HepG2 (cell line): Measurements from ENCODE around the gene SMTNL1. TPM values are rescaled to one million over a fixed set of nuclear protein-coding genes. Genes with fewer than 3 reads are reported as not detected.
A peak's percentile ranks its signal among the peaks of the same experiment; 100 is the strongest.

Experiments
- ARID2 ChIP-seq: sonication (generic); formaldehyde crosslinking; IDR thresholded peaks from 2 replicates; pipeline ENCODE4 v1.8.1; 2022; ENCODE audit warnings: mild to moderate bottlenecking, missing genetic modification reagents, borderline replicate concordance
- ELF1 ChIP-seq: sonication (generic); formaldehyde crosslinking; IDR thresholded peaks from 2 replicates; pipeline ENCODE4 v1.4.0; 2020; ENCODE audit warnings: missing genetic modification reagents
- ETV5 ChIP-seq: IDR thresholded peaks from 2 replicates; pipeline ENCODE4 v1.6.1; 2018; ENCODE audit warnings: missing biosample characterization, missing genetic modification reagents, inconsistent platforms, borderline replicate concordance
- GATAD2A ChIP-seq: IDR thresholded peaks from 2 replicates; pipeline ENCODE4 v1.6.1; 2016
- HDAC1 ChIP-seq: sonication (generic); formaldehyde crosslinking; IDR thresholded peaks from 2 replicates; pipeline ENCODE4 v1.5.1; 2020; ENCODE audit warnings: mild to moderate bottlenecking, missing genetic modification reagents
- IRX3 ChIP-seq: sonication (generic); formaldehyde crosslinking; IDR thresholded peaks from 2 replicates; pipeline ENCODE4 v1.8.1; 2023; ENCODE audit warnings: mild to moderate bottlenecking, low read depth, missing genetic modification reagents, borderline replicate concordance
- JDP2 ChIP-seq: sonication (generic); formaldehyde crosslinking; IDR thresholded peaks from 2 replicates; pipeline ENCODE4 v1.8.1; 2022; ENCODE audit warnings: missing genetic modification reagents, borderline replicate concordance
- KDM3A ChIP-seq: IDR thresholded peaks from 2 replicates; pipeline ENCODE4 v1.6.1; 2018; ENCODE audit warnings: low read depth, missing compliant biosample characterization
- MAZ ChIP-seq, 2 experiments: sonication (generic) in 1 of 2; formaldehyde crosslinking in 1 of 2; IDR thresholded peaks; 2 replicates each; pipeline versions ENCODE4 v1.5.0 to v1.6.1; 2012 to 2020; ENCODE audit warnings: low read depth in 2 of 2, mild to moderate bottlenecking in 2 of 2, borderline replicate concordance in 1 of 2, improper control_type of control experiment in 1 of 2, low read length in 1 of 2, missing genetic modification reagents in 1 of 2, moderate library complexity in 1 of 2
- MIER2 ChIP-seq: IDR thresholded peaks from 2 replicates; pipeline ENCODE4 v1.6.1; 2016; ENCODE audit warnings: missing biosample characterization, missing genetic modification reagents
- MXD4 ChIP-seq: IDR thresholded peaks from 2 replicates; pipeline ENCODE4 v1.6.1; 2016; ENCODE audit warnings: mild to moderate bottlenecking, missing biosample characterization, missing genetic modification reagents
- REPIN1 ChIP-seq: sonication (generic); formaldehyde crosslinking; IDR thresholded peaks from 2 replicates; pipeline ENCODE4 v1.8.0; 2022; ENCODE audit warnings: missing genetic modification reagents, low read depth, mild to moderate bottlenecking, borderline replicate concordance
- RFX1 ChIP-seq: fragments of 450-650 bp; IDR thresholded peaks from 2 replicates; pipeline ENCODE4 v1.6.1; 2017
- RNF2 ChIP-seq: fragments of 450-650 bp; conservative IDR thresholded peaks from 2 replicates; pipeline ENCODE4 v1.6.1; 2016; ENCODE audit warnings: low read depth
- SRSF4 ChIP-seq: fragments of 200-400 bp; formaldehyde crosslinking; IDR thresholded peaks from one replicate; pipeline ENCODE4 v1.6.1; 2018; ENCODE audit warnings: mild to moderate bottlenecking, low read depth, low read length, moderate library complexity; ENCODE audit not compliant: poor library complexity, severe bottlenecking
- TEAD2 ChIP-seq: sonication (generic); formaldehyde crosslinking; IDR thresholded peaks from 2 replicates; pipeline ENCODE4 v1.9.0; 2021; ENCODE audit warnings: missing genetic modification reagents
- ZMAT3 ChIP-seq: sonication (generic); formaldehyde crosslinking; conservative IDR thresholded peaks from 2 replicates; pipeline ENCODE4 v1.7.0; 2021; ENCODE audit warnings: missing genetic modification reagents
- ZNF138 ChIP-seq: sonication (generic); formaldehyde crosslinking; IDR thresholded peaks from 2 replicates; pipeline ENCODE4 v1.5.0; 2020; ENCODE audit warnings: mild to moderate bottlenecking, low read depth, missing genetic modification reagents
- ZNF326 ChIP-seq: sonication (generic); formaldehyde crosslinking; IDR thresholded peaks from 2 replicates; pipeline ENCODE4 v1.4.0; 2020; ENCODE audit warnings: missing genetic modification reagents, borderline replicate concordance
- ZNF362 ChIP-seq: sonication (generic); formaldehyde crosslinking; IDR thresholded peaks from 2 replicates; pipeline ENCODE4 v1.4.0; 2020; ENCODE audit warnings: missing genetic modification reagents, mild to moderate bottlenecking, borderline replicate concordance
- ZNF513 ChIP-seq: sonication (generic); formaldehyde crosslinking; conservative IDR thresholded peaks from 2 replicates; pipeline ENCODE4 v1.5.0; 2020; ENCODE audit warnings: missing genetic modification reagents
- ZNF549 ChIP-seq: sonication (generic); formaldehyde crosslinking; IDR thresholded peaks from 2 replicates; pipeline ENCODE4 v1.5.0; 2020; ENCODE audit warnings: missing genetic modification reagents
- ZNF652 ChIP-seq: IDR thresholded peaks from 2 replicates; pipeline ENCODE4 v1.6.1; 2016; ENCODE audit warnings: low read depth, borderline replicate concordance
- ZNF75D ChIP-seq: sonication (generic); formaldehyde crosslinking; IDR thresholded peaks from 2 replicates; pipeline ENCODE4 v1.8.1; 2023; ENCODE audit warnings: missing genetic modification reagents, mild to moderate bottlenecking, borderline replicate concordance
- ZNF891 ChIP-seq: sonication (generic); formaldehyde crosslinking; IDR thresholded peaks from 2 replicates; pipeline ENCODE4 v1.5.0; 2020; ENCODE audit warnings: mild to moderate bottlenecking, missing genetic modification reagents
- polyA plus RNA-seq, 8 experiments: library from polyadenylated mRNA; depleted of rRNA in 3 of 8; stranded (reverse) in 7 of 8; unstranded in 1 of 8; fragments of >200 nt; fragmentation: Illumina TruSeq in 4 of 8; extraction: Trizol in 4 of 8; gene quantifications; 2 replicates each; pipeline versions ENCODE4 v1.2.1 to v1.2.3, GENCODE V29; 2011 to 2016; ENCODE audit warnings: low read depth in 4 of 8, missing spikeins in 1 of 8, mixed read lengths in 1 of 8; ENCODE audit not compliant: insufficient read depth in 1 of 8
- total RNA-seq, 5 experiments: library from RNA; depleted of rRNA; stranded (reverse); fragments of >200 nt; fragmentation: Illumina TruSeq; extraction: Trizol; gene quantifications; 2 replicates each; pipeline ENCODE4 v1.2.3, GENCODE V29; 2016; ENCODE audit warnings: low read depth in 1 of 5
- TF ChIP-seq, protein P1 (sequence below): sonication (generic); formaldehyde crosslinking; conservative IDR thresholded peaks from 2 replicates; pipeline ENCODE4 v1.4.0; 2020; ENCODE audit warnings: mild to moderate bottlenecking, missing genetic modification reagents, moderate library complexity

SMTNL1 gene
- total and polyA plus RNA-seq, 2 of the 13 experiments (the other 11 are each of a cell fraction or from before 2014, with no cell fraction given): 0.04 TPM; not detected in 1

GRCh38 chr11:57527056-57527631, 10.3 kb upstream of the SMTNL1 start (continued):
- TF ChIP-seq IRX3 (CRISPR knock-in tag) (no peak), RNF2 (no peak), SRSF4 (no peak), ELF1 (no peak), ZNF326 (no peak), RFX1 (no peak), ARID2 (CRISPR knock-in tag) (no peak), MIER2 (CRISPR knock-in tag) (no peak), ZNF891 (no peak), ZNF652 (CRISPR knock-in tag) (peak; percentile 23; the same call in 1 of the 2 replicates), TEAD2 (no peak), ZMAT3 (CRISPR knock-in tag) (no peak), JDP2 (no peak), MAZ (IDR thresholded peaks at IDR 0.05; ENCODE audit: borderline replicate concordance, low read depth, low read length) (no peak), MAZ (CRISPR knock-in tag; IDR thresholded peaks at IDR 0.05; ENCODE audit: low read depth) (0 out of 2 replicates have a peak, but pooled peaks have one; percentile 19), HDAC1 (no peak), REPIN1 (CRISPR knock-in tag) (peak; percentile 28; the same call in 1 of the 2 replicates), KDM3A (CRISPR knock-in tag) (0 out of 2 replicates have a peak, but pooled peaks have one; percentile 66), ZNF138 (no peak), ZNF75D (CRISPR knock-in tag) (no peak), ZNF513 (CRISPR knock-in tag) (0 out of 2 replicates have a peak, but pooled peaks have one; percentile 45), ZNF549 (CRISPR knock-in tag) (no peak), MXD4 (no peak), ETV5 (peak; percentile 25; the same call in 1 of the 2 replicates), GATAD2A (peak; percentile 73), ZNF362 (CRISPR knock-in tag) (no peak)
- TF ChIP-seq, protein P1, sequence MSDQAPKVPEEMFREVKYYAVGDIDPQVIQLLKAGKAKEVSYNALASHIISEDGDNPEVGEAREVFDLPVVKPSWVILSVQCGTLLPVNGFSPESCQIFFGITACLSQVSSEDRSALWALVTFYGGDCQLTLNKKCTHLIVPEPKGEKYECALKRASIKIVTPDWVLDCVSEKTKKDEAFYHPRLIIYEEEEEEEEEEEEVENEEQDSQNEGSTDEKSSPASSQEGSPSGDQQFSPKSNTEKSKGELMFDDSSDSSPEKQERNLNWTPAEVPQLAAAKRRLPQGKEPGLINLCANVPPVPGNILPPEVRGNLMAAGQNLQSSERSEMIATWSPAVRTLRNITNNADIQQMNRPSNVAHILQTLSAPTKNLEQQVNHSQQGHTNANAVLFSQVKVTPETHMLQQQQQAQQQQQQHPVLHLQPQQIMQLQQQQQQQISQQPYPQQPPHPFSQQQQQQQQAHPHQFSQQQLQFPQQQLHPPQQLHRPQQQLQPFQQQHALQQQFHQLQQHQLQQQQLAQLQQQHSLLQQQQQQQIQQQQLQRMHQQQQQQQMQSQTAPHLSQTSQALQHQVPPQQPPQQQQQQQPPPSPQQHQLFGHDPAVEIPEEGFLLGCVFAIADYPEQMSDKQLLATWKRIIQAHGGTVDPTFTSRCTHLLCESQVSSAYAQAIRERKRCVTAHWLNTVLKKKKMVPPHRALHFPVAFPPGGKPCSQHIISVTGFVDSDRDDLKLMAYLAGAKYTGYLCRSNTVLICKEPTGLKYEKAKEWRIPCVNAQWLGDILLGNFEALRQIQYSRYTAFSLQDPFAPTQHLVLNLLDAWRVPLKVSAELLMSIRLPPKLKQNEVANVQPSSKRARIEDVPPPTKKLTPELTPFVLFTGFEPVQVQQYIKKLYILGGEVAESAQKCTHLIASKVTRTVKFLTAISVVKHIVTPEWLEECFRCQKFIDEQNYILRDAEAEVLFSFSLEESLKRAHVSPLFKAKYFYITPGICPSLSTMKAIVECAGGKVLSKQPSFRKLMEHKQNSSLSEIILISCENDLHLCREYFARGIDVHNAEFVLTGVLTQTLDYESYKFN: 0 out of 2 replicates have a peak, but pooled peaks have one; percentile 23
